AG04449 (cell line): Measurements from ENCODE around the gene STUM.

Experiments used
- CTCF ChIA-PET: fragments of 350-600 bp; formaldehyde crosslinking; extraction: SDS; loops from one replicate; lab custom pipeline; 2021; ENCODE audit warnings: antibody characterized with exemption; lab: Yijun Ruan, JAX
- POLR2A ChIA-PET: fragments of 400-600, 350-600 bp; formaldehyde crosslinking; extraction: SDS; loops from one replicate; lab custom pipeline; 2020; ENCODE audit warnings: antibody characterized with exemption, inconsistent platforms; lab: Yijun Ruan, JAX
- DNase-seq: peaks from one replicate; pipeline ENCODE4 v3.0.0-alpha.2; 2010; ENCODE audit warnings: low read depth, low spot score
- H3K4me3 ChIP-seq: 2 replicates; pipeline ENCODE4 v1.5.1; 2011; ENCODE audit warnings: low read depth, mild to moderate bottlenecking, control low read depth, low read length
- TF ChIP-seq, protein P1 (sequence below): IDR thresholded peaks from one replicate; pipeline ENCODE4 v1.5.1; 2011; ENCODE audit warnings: mild to moderate bottlenecking, moderate library complexity, low read length, control low read depth, inconsistent platforms; ENCODE audit not compliant: insufficient read depth; ENCODE audit errors: missing control alignments

Gene STUM

DNA sequence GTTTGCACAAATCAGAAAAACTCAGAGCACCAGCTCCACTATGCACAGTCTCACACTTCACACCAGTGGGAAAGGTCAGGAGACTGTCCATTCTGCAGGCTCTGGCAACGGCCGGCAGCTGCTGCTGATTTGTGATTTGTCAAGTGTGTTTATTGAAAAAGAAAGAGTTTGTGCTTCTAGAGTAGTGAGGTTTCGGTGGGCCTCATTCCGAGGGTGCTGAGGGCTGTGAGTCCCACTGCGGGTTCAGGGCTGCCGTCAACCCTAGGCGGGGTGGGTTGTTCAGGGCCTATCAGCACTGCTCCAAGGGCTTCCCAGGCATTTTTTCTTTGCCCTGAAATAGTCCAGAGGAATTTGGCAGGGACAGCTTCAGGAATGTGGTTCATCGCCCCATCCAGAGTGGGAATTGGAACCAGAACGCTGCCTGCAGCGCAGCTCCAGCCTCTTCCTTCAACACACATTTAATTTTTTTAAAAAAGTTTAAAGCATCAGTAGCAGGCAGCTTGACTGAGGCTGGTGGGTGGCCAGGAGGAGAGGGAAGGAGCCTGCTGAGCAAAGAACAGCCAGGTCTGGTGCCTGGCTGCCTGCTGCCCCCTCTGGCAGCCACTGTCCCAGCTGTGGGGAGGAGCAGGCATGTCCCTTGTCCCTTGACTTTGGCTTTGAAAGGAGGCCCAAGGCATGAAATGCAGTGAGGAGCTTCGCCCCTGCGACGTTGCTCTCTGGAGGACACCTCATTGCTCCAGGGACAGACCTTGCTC lies 19.7 kb downstream of the STUM start:
- DNase-seq, result no peak
- ChIA-PET POLR2A (interaction anchor here (0.6 kb wide), 1 partner anchor 10 kb away, joined by 4 read pairs; no protein-coding TSS in a partner anchor), CTCF (interaction anchor here (1.0 to 1.8 kb wide), 2 partner anchors 21 to 24 kb away, joined by 3 to 4 read pairs; no protein-coding TSS in a partner anchor)
- TF ChIP-seq, protein P1, sequence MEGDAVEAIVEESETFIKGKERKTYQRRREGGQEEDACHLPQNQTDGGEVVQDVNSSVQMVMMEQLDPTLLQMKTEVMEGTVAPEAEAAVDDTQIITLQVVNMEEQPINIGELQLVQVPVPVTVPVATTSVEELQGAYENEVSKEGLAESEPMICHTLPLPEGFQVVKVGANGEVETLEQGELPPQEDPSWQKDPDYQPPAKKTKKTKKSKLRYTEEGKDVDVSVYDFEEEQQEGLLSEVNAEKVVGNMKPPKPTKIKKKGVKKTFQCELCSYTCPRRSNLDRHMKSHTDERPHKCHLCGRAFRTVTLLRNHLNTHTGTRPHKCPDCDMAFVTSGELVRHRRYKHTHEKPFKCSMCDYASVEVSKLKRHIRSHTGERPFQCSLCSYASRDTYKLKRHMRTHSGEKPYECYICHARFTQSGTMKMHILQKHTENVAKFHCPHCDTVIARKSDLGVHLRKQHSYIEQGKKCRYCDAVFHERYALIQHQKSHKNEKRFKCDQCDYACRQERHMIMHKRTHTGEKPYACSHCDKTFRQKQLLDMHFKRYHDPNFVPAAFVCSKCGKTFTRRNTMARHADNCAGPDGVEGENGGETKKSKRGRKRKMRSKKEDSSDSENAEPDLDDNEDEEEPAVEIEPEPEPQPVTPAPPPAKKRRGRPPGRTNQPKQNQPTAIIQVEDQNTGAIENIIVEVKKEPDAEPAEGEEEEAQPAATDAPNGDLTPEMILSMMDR, result peak; percentile 18
- no peak overlapping the region for H3K4me3 ChIP-seq

GRCh38 chr1:226568975-226569741 lies 20.6 kb downstream of the STUM start:
- ChIA-PET POLR2A (no interaction called here), CTCF (interaction anchor here (1.1 to 1.8 kb wide), 2 partner anchors 22 to 259 kb away, joined by 4 read pairs; no protein-coding TSS in a partner anchor)
- no peak for DNase-seq
- H3K4me3 ChIP-seq, result no peak overlapping the region
- TF ChIP-seq, protein P1, result no peak

GRCh38 chr1:226569879-226570547 lies 21.4 kb downstream of the STUM start:
- ChIA-PET POLR2A (no interaction called here), CTCF (interaction anchor here (1.1 to 1.3 kb wide), 2 partner anchors 39 to 258 kb away, joined by 4 read pairs; no protein-coding TSS in a partner anchor)
- TF ChIP-seq, protein P1, result no peak
- no peak overlapping the region for H3K4me3 ChIP-seq
- no peak for DNase-seq

- CTCF ChIA-PET, result no interaction called here
- no peak overlapping the region for H3K4me3 ChIP-seq
- DNase-seq, result no peak
- TF ChIP-seq, protein P1, result no peak
- POLR2A ChIA-PET, result no interaction called here
These were observed 23.3 kb downstream of the STUM start for GRCh38 chr1:226571893-226572292.

GRCh38 chr1:226572325-226572726 lies 23.8 kb downstream of the STUM start:
- POLR2A ChIA-PET, result no interaction called here
- no peak for DNase-seq
- H3K4me3 ChIP-seq, result no peak overlapping the region
- TF ChIP-seq, protein P1, result no peak
- CTCF ChIA-PET, result no interaction called here

DNA sequence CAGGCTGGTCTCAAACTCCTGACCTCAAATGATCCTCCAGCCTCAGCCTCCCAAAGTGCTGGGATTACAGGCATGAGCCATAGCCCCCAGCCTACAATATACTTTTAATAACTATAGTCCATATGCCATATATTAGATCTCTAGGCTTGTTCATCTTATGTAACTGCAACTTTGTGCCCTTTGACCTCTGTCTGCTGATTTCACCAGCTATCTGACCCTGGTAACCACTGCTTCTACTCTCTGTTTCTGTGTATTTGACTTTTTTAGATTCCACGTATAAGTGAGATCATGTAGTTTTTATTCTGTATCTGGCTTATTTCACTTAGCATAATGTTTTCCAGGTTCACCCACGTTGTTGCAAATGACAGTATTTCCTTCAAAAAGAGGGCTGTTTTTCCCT lies 25.5 kb downstream of the STUM start:
- no peak overlapping the region for H3K4me3 ChIP-seq
- POLR2A ChIA-PET, result no interaction called here
- DNase-seq, result no peak
- TF ChIP-seq, protein P1, result no peak
- CTCF ChIA-PET, result interaction anchor here (1.0 kb wide), 1 partner anchor 62 kb away, joined by 3 read pairs; no protein-coding TSS in a partner anchor
